ENCODE data around the gene ITPRIP. TPM values are rescaled to one million over a fixed set of nuclear protein-coding genes. Genes with fewer than 3 reads are reported as not detected.
A peak's percentile ranks its signal among the peaks of the same experiment; 100 is the strongest.

ITPRIP gene
- polyA plus RNA-seq, 1 donor (not counting 4 experiments of a cell fraction or from before 2014, with no cell fraction given), result 12.1 TPM

- Histone ChIP-seq H3K9me1 (ENCODE audit: control insufficient read depth, extremely low read depth, insufficient read depth, low read length) (no peaks in the 10 kb centered on the region), H3K27ac (ENCODE audit: control insufficient read depth, insufficient read depth, low read length) (no peak overlapping the region), H3K36me3 (ENCODE audit: control insufficient read depth in 2 of 2, extremely low read depth in 1 of 2, insufficient read depth in 2 of 2, low read length in 2 of 2) (no peaks in the 10 kb centered on the region), H3K4me1 (ENCODE audit: control insufficient read depth, extremely low read depth, insufficient read depth, low read length) (peaks cover 7% of the 10 kb centered on the region), H3K4me2 (ENCODE audit: control insufficient read depth, extremely low read depth, insufficient read depth, low read depth, low read length) (no peak overlapping the region), H4K20me1 (ENCODE audit: control insufficient read depth, extremely low read depth, insufficient read depth, low read length) (no peaks in the 10 kb centered on the region), H3K4me3 (ENCODE audit: control insufficient read depth in 2 of 3, extremely low read depth in 1 of 3, insufficient read depth in 2 of 3, low read depth in 1 of 3, low read length in 3 of 3) (no peak overlapping the region), H3K9me3 (ENCODE audit: control insufficient read depth, low read depth, low read length) (no peaks in the 10 kb centered on the region), H3K9ac (ENCODE audit: control insufficient read depth, extremely low read depth, insufficient read depth, low read length) (no peak overlapping the region), H3K79me2 (ENCODE audit: control insufficient read depth, insufficient read depth, low read length) (no peaks in the 10 kb centered on the region), H2AFZ (ENCODE audit: control insufficient read depth, low read length) (no peak overlapping the region), H3K27me3 (ENCODE audit: control insufficient read depth, extremely low read depth, insufficient read depth, low read length) (no peaks in the 10 kb centered on the region)
- dilution Hi-C loops (cut with MboI; ENCODE audit: extremely low pct_ligation_motif_present, low sequenced_read_pairs), result no loop called here
- peak; percentile 66 for FAIRE-seq
- no peak for TF ChIP-seq CTCF (optimal IDR thresholded peaks at IDR 0.05 in 1 of 3, IDR thresholded peaks at IDR 0.05 in 1 of 3, conservative IDR thresholded peaks at IDR 0.05 in 1 of 3; ENCODE audit: extremely low read depth in 1 of 3, insufficient read depth in 2 of 3, low read length in 3 of 3)
- TF ChIP-seq EZH2 (IDR thresholded peaks at IDR 0.05; ENCODE audit: low read length), result no peak
- DNase-seq (ENCODE audit: low read depth, low spot score), result no peak
Measured at GRCh38 chr10:104293011-104293410, 45.3 kb downstream of the ITPRIP start.

- Histone ChIP-seq H3K79me2 (ENCODE audit: control insufficient read depth, insufficient read depth, low read length) (peaks cover 1% of the 10 kb centered on the region), H3K4me3 (ENCODE audit: control insufficient read depth in 2 of 3, extremely low read depth in 1 of 3, insufficient read depth in 2 of 3, low read depth in 1 of 3, low read length in 3 of 3) (no peak overlapping the region), H3K9ac (ENCODE audit: control insufficient read depth, extremely low read depth, insufficient read depth, low read length) (no peak overlapping the region), H3K36me3 (ENCODE audit: control insufficient read depth in 2 of 2, extremely low read depth in 1 of 2, insufficient read depth in 2 of 2, low read length in 2 of 2) (peaks cover 0 to 2% of the 10 kb centered on the region in 2 experiments), H2AFZ (ENCODE audit: control insufficient read depth, low read length) (no peak overlapping the region), H3K27ac (ENCODE audit: control insufficient read depth, insufficient read depth, low read length) (no peak overlapping the region), H3K9me3 (ENCODE audit: control insufficient read depth, low read depth, low read length) (no peaks in the 10 kb centered on the region), H4K20me1 (ENCODE audit: control insufficient read depth, extremely low read depth, insufficient read depth, low read length) (no peaks in the 10 kb centered on the region), H3K4me1 (ENCODE audit: control insufficient read depth, extremely low read depth, insufficient read depth, low read length) (peaks cover 7% of the 10 kb centered on the region), H3K9me1 (ENCODE audit: control insufficient read depth, extremely low read depth, insufficient read depth, low read length) (no peaks in the 10 kb centered on the region), H3K27me3 (ENCODE audit: control insufficient read depth, extremely low read depth, insufficient read depth, low read length) (no peaks in the 10 kb centered on the region), H3K4me2 (ENCODE audit: control insufficient read depth, extremely low read depth, insufficient read depth, low read depth, low read length) (no peak overlapping the region)
- dilution Hi-C loops (cut with MboI; ENCODE audit: extremely low pct_ligation_motif_present, low sequenced_read_pairs), result no loop called here
- FAIRE-seq (peak; percentile 70), DNase-seq (ENCODE audit: low read depth, low spot score) (no peak)
- TF ChIP-seq EZH2 (IDR thresholded peaks at IDR 0.05; ENCODE audit: low read length) (no peak), CTCF (optimal IDR thresholded peaks at IDR 0.05 in 1 of 3, IDR thresholded peaks at IDR 0.05 in 1 of 3, conservative IDR thresholded peaks at IDR 0.05 in 1 of 3; ENCODE audit: extremely low read depth in 1 of 3, insufficient read depth in 2 of 3, low read length in 3 of 3) (peak; percentile 96 to 100 (median 100))
Measured at GRCh38 chr10:104291439-104291951, 46.8 kb downstream of the ITPRIP start.
